Body of pancreas (tissue), 4 donors: ENCODE measurements around the gene PKMYT1. TPM values are rescaled to one million over a fixed set of nuclear protein-coding genes. Genes with fewer than 3 reads are reported as not detected.

Experiments used
- ATAC-seq: fragments of 150-250 bp; one replicate; pipeline ENCODE4 v1.9.1; 2016
- DNase-seq, 4 donors: peaks; one replicate each; pipeline ENCODE4 v3.0.0-alpha.2; 2019
- H3K27ac ChIP-seq, 4 donors: fragments of 200-600 bp; sonication (generic); 1 replicate in 3 of 4; 2 replicates in 1 of 4; pipeline versions ENCODE4 v1.5.1 to v1.6.1; 2016 to 2019; ENCODE audit warnings: mild to moderate bottlenecking in 1 of 4, mixed read lengths in 1 of 4, moderate library complexity in 1 of 4
- H3K27me3 ChIP-seq, 2 donors: fragments of 200-600 bp; sonication (generic); one replicate each; pipeline ENCODE4 v1.6.0; 2016; ENCODE audit warnings: mild to moderate bottlenecking in 1 of 2
- H3K36me3 ChIP-seq, 2 donors: fragments of 200-600 bp; sonication (generic); replicated peaks in 1 of 2; 2 replicates each; pipeline ENCODE4 v1.5.1; 2016; ENCODE audit warnings: low read depth in 2 of 2; ENCODE audit not compliant: insufficient read depth in 1 of 2
- H3K4me1 ChIP-seq: fragments of 200-600 bp; sonication (generic); one replicate; pipeline ENCODE4 v1.6.0; 2016
- H3K4me3 ChIP-seq, 2 donors: fragments of 200-600 bp; sonication (generic); 1 replicate in 1 of 2; 2 replicates in 1 of 2; pipeline ENCODE4 v1.5.1; 2016 to 2019
- H3K9me3 ChIP-seq, 3 donors: fragments of 200-600 bp; sonication (generic); 1 replicate in 2 of 3; 2 replicates in 1 of 3; pipeline ENCODE4 v1.5.1; 2016
- POLR2A ChIP-seq, 3 donors: fragments of 450-650 bp; IDR thresholded peaks; one replicate each; pipeline ENCODE4 v1.6.1; 2016; ENCODE audit warnings: antibody characterized with exemption in 3 of 3, mild to moderate bottlenecking in 2 of 3
- WGBS, 2 donors: methylation state at CpG; one replicate each; pipeline ENCODE4 v1.1.5; 2017; 5-methylcytosine and 5-hydroxymethylcytosine counted together
- intact Hi-C: fragments of 100-400 bp; cut with DNase I; formaldehyde crosslinking; loops from one replicate; pipeline ENCODE4 v1.15.1; 2023
- total RNA-seq, 2 donors: library from RNA; depleted of rRNA; stranded (reverse); fragments of >200 nt; gene quantifications; one replicate each; pipeline ENCODE4 v1.1.0, GENCODE V29; 2016
- TF ChIP-seq, protein P1 (sequence below), 7 experiments: fragments of 450-650 bp in 4 of 7; fragments of 200-600 bp in 3 of 7; sonication (generic) in 3 of 7; IDR thresholded peaks; one replicate each; pipeline ENCODE4 v1.5.1; 2016 to 2019; ENCODE audit warnings: antibody characterized with exemption in 7 of 7

The PKMYT1 gene
- total RNA-seq, 2 donors from 2014 or later = 0.26 TPM; not detected in 1

DNA sequence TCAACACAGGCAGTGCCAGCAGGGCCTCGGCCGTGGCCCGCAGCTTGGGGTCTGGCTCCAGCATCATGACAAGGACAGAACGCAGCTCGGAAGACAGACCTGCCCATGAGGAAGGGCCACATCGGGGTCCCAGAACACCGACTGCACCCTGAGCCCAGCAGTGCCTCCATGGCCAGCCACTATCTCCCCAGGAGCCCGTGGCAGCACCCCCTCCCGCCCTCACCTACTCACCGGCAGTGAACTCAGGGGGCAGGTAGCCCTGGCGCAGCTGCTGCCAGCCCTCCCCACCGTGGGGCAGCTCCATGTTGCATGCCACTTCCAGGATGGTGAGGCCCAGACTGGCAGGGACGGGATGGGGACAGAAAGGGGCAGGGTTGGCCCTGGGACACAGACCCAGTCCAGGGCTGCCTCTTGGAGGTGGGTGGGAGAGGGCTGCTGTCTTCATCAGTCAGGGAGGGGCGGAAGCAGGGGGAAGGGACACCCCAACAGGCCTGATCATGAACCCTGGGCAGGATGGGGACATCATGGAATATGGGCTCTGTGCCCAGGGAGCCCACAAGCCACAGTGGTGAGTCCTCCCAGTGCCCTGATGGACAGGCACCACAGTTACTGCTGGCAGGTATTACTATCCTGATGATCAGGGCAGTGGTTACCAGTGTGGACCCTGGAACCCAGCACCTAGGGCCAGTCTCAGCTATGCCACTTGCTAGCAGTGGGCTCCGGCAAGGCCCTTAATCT, 5.8 kb downstream of the PKMYT1 start:
- intact Hi-C loops = no loop called here
- Histone ChIP-seq H3K4me3 (no peak overlapping the region), H3K4me1 (peaks cover 44% of the 10 kb centered on the region), H3K9me3 (no peaks in the 10 kb centered on the region), H3K27me3 (no peaks in the 10 kb centered on the region), H3K36me3 (no peaks in the 10 kb centered on the region), H3K27ac (no peak overlapping the region)
- 99 to 100% methylated on average over 1 to 6 of the region's 15 CpGs for WGBS, 2 donors
- DNase-seq (no peak), ATAC-seq (no peak)
- TF ChIP-seq, protein P1, sequence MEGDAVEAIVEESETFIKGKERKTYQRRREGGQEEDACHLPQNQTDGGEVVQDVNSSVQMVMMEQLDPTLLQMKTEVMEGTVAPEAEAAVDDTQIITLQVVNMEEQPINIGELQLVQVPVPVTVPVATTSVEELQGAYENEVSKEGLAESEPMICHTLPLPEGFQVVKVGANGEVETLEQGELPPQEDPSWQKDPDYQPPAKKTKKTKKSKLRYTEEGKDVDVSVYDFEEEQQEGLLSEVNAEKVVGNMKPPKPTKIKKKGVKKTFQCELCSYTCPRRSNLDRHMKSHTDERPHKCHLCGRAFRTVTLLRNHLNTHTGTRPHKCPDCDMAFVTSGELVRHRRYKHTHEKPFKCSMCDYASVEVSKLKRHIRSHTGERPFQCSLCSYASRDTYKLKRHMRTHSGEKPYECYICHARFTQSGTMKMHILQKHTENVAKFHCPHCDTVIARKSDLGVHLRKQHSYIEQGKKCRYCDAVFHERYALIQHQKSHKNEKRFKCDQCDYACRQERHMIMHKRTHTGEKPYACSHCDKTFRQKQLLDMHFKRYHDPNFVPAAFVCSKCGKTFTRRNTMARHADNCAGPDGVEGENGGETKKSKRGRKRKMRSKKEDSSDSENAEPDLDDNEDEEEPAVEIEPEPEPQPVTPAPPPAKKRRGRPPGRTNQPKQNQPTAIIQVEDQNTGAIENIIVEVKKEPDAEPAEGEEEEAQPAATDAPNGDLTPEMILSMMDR (IDR thresholded peaks at IDR 0.05) = no peak
- TF ChIP-seq POLR2A (IDR thresholded peaks at IDR 0.05) = no peak

DNA sequence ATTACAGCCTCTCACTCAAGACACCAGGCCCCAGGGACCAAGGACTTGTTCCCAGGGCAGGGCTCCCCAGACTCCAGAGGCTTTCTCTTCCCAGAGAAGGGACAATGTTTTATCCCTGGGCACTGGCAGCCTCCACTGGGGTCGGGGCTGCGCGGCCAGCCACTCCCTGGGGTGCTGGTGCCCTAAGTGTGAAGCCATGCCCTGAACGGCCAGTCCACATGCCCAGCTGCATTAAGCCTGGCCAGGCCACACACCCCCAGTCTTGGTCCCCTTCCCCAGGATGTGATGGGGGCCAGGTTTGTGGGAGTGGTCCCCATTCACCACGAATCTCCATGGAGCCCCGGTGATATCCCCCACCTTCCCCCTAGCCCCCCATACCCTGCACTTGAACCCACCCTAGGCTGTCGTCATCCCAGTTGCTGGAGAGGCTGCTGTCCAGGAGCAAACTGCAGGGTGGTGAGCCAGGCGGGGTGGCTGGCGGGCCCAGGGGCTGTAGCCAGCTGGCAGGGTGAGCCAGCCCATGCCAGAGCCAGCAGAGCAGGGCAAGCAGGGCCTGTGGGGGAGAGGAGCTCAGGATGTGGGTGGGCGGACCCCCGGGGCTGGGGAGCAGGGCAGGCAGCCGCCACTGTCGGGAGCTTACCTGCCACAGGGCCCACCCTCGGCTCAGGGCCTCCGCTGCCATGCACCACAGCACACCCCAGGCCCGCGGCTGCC, 6.5 kb downstream of the PKMYT1 start:
- 87 to 94% methylated on average over 9 to 15 of the region's 17 CpGs for WGBS, 2 donors
- Histone ChIP-seq H3K27me3 (no peaks in the 10 kb centered on the region), H3K36me3 (no peaks in the 10 kb centered on the region), H3K4me3 (no peak overlapping the region), H3K9me3 (no peaks in the 10 kb centered on the region), H3K27ac (no peak overlapping the region), H3K4me1 (peaks cover 46% of the 10 kb centered on the region)
- TF ChIP-seq, protein P1 (IDR thresholded peaks at IDR 0.05) = no peak
- TF ChIP-seq POLR2A (IDR thresholded peaks at IDR 0.05) = no peak
- ATAC-seq = no peak
- no peak for DNase-seq
- intact Hi-C loops = no loop called here

DNA sequence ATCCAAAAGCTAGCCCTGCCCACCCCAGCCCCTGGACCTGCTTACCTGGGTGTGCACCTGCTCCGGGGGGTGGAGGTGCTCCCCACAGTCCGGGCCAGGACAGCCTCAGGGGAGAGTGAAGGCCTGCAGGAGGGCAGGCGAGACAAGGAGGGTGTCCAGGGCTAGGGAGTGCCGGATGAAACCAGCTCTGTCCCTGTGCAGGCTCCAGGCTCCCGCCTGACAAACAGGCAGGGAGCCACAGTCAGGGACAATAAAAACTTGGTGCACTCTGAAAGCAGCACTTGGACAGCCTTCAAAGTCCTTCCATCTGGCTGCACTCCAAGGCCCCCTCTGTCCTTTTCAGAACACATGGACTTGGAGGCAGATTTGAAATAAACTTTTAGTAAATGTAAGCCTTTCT, 7.2 kb downstream of the PKMYT1 start:
- Histone ChIP-seq H3K27ac (no peak overlapping the region), H3K4me1 (peaks cover 50% of the 10 kb centered on the region), H3K36me3 (no peaks in the 10 kb centered on the region), H3K9me3 (no peaks in the 10 kb centered on the region), H3K27me3 (peaks cover 0 to 4% of the 10 kb centered on the region in 2 donors), H3K4me3 (no peak overlapping the region)
- TF ChIP-seq, protein P1 (IDR thresholded peaks at IDR 0.05) = no peak
- no peak for TF ChIP-seq POLR2A (IDR thresholded peaks at IDR 0.05)
- ATAC-seq (no peak), DNase-seq (no peak)
- WGBS, 2 donors = 61 to 90% methylated on average over 2 to 5 of the region's 5 CpGs
- intact Hi-C loops = no loop called here

DNA sequence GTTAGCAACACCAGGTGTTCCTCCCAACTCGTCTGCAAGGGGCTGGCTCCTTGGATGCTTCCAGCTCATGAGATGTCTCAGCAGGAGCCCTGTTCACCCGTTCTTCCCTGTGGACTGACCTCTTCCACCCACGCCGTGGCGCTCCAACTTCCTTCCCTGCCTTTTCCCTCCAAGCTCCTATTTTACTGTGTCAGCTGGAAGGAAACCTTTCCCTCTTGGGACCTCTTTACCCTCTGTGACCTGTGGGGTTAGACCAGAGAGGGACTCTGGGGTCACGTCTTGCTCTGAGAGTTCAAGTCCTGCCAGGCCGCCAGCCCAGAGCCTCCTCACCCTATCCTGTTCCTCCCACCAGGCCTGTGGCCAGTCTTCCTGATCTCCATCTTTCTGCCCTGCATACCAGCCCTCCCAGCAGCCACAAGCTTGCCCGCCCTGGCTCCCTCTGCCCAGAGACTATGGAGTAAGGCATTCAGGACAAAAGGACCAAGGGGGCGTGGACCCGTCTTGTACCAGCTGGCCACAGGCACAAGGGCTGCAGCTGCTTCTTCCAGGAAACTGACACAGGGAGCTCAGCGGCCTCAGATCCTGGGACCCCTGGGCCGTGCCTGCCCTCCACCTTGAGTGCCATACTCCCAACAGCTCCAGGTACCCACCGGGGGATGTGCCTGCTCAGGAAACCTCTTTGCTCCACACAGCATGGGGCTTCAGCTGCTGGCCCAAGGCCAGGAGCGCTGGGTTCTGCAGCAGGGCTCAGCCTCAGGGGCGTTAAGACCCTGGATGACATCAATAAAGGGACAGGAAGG, 8.1 kb downstream of the PKMYT1 start:
- intact Hi-C loops = no loop called here
- H3K27me3 ChIP-seq = peaks cover 0 to 13% of the 10 kb centered on the region in 2 donors
- WGBS, 2 donors = 81 to 82% methylated on average over 13 to 14 of the region's 15 CpGs
- H3K27ac ChIP-seq = no peak overlapping the region
- ATAC-seq = no peak
- TF ChIP-seq, protein P1 (IDR thresholded peaks at IDR 0.05) = no peak
- no peak for TF ChIP-seq POLR2A (IDR thresholded peaks at IDR 0.05)
- H3K4me1 ChIP-seq = peaks cover 48% of the 10 kb centered on the region
- DNase-seq = no peak
- no peaks in the 10 kb centered on the region for H3K36me3 ChIP-seq
- no peaks in the 10 kb centered on the region for H3K9me3 ChIP-seq
- no peak overlapping the region for H3K4me3 ChIP-seq
